Activated CD4-positive, alpha-beta T cell treated with anti-CD3 and anti-CD28 coated beads, Interleukin-2, amount 50 U/mL, for 48 hours (primary cell): ENCODE measurements around the gene C6orf62.
"Not testable (repeated sequence)": the region's sequence is repeated elsewhere in the genome, so short reads cannot be mapped to it uniquely, and the experiment has no call there.

Experiments
- DNase-seq, 2 experiments: peaks; one replicate each; pipeline ENCODE4 v3.0.0-alpha.2; 2020

Gene C6orf62

DNA sequence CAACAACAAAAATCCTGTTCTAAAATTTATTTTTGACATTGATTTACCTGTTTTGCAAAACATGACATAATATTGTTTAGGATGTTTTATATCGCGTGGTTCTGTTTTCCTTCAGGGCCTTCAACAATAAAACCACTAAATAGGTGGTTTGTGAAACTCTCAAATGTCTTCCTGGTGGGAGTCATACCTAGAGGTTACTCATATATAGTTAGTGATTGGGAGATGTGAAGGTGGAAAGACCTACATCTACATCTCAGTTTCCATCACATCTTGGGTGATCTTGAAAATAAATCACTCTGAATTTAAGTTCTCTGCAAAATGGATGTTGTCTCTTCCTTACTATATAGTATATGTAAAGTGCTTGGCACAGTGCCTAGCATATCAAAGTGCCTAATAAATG, 22.9 kb downstream of the C6orf62 start:
- no peak for DNase-seq

DNA sequence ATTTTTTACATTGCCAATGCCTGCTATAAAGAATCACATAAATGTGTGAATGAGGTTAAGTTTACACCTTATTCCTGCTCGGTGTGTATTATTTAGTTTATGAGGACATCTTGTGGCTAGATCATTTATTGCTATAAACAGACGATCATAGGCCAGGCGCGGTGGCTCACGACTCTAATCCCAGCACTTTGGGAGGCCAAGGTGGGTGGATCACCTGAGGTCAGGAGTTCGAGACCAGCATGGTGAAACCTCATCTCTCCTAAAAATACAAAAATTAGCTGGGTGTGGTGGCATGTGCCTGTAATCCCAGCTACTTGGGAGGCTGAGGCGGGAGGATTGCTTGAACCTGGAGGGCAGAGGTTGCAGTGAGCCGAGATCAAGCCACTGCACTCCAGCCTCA, 23.3 kb downstream of the C6orf62 start:
- peak; percentile 39 to 43 for DNase-seq

DNA sequence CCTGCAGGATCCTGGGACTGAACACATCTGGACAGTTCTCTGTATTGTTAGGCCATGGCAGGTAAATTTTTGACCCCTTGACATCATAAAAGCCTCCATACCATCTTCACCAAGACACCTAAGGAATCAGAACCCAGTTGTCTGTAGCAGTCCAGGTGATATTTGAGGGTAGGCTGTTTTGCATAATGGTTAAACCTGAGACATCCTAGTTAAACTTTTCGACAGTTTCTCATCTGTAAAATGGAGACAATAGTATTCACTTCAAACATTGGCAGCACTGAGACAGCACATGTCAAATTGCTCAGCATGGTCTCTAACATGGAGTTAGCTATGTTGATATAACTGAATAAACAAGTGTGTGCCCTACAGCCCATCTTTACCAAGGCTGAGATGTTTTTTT, 24.8 kb downstream of the C6orf62 start:
- DNase-seq, result no peak

DNA sequence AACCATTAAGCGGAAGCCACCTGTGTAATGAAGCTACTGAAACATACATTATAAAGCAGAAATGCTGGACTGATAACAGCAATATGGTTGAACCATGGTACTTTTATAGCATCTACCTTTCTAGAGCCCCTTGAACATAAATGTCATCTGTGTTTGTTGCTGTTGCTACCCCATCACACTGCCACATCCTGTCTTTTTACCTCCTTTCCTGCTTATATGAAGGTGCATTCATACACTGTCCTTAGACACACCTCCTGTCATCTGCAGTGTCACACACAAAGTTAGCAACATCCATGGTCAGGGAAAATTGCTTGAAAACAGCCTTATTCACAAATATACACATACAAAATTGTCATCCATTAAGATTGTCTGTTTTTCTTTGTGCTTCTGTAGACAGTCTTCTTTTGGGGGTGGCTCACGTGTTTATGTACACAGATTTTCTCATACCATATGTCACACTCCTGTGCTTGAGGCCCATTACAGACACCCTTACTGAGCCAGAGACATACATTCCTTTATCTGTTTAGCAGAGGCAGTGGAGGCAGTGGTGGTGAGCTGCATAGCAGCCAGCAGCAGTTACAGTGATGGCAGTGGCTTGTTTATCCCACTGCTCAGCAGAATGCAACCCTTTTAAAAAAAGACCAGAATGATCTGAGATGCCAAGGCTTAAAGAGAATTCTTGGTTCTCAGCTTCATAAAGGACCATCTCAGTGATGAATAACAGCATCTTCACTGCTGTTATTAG, 25.9 kb downstream of the C6orf62 start:
- DNase-seq, result no peak

DNA sequence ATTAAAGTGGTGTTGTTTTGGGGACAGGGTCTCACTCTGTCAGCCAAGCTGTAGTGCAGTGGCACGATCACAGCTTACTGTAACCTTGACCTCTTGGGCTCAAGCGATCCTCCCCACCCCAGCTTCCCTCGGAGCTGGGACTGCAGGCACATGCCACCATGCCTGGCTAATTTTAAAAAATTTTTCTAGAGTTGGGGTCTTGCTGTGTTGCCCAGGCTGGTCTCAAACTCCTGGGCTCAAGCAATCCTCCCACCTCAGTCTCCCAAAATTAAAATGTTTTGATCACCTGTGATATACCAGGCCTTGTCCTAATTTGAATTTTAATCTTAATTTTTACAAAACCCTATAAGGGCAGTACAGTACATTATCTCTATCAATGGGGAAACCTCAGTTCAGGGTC, 26.5 kb downstream of the C6orf62 start:
- DNase-seq, result no peak

DNA sequence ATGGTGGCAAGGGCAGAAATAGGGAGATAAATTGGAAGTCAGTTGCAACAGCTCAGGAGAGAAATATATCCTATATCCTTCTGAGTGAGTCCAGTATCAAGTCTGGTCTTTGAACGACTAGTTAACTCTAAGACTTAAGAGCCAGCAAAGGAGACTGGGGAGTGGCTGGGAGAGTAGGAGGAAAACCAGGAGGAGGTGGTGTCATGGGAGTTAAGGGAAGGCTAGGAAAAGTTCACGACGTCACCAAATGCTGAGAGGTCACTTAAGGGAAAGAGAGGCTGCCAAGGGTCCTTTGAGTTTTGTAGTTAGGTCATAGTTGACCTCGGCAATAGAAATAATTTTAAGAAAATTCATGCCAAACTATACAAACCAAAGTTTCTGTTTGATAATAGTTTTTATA, 27.0 kb downstream of the C6orf62 start:
- no peak for DNase-seq

DNA sequence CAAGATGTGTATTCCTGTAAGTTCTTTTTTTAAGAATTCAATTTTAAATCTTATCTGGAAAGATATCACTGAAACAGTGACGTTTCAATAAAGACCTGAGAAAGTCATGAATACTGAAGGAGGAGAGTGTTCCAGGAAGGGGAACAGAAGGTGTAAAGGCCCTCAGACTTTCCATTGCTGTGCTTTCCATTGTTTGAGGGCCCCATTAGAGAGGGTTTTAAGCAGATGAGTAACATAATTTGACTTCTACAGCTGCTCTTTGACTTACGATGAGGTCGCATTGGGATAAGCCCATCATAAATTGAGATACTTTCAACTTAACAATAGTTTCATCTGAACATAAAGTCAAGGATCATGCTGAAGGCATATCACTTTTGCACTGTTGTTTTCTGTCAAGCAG, 27.4 kb downstream of the C6orf62 start:
- no peak for DNase-seq

DNA sequence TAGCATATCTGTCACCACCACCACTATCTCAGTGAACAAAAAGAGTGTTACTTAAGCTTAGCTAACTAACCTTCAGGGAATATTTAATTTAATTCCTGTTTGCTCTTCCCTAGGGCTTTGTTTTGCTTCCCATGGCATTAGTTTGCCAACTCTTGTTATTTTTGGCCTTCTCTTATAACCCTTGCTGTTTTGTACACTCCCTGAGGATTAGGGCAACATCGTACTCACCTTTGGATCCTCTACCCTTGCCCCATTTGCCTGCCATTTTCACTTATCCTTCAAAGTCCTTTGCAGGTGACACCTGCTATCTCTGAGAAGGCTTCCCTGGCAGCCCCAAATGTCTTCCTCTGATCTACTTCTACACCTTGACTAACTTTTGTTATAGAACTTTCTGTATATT, 28.4 kb downstream of the C6orf62 start:
- DNase-seq, result no peak

DNA sequence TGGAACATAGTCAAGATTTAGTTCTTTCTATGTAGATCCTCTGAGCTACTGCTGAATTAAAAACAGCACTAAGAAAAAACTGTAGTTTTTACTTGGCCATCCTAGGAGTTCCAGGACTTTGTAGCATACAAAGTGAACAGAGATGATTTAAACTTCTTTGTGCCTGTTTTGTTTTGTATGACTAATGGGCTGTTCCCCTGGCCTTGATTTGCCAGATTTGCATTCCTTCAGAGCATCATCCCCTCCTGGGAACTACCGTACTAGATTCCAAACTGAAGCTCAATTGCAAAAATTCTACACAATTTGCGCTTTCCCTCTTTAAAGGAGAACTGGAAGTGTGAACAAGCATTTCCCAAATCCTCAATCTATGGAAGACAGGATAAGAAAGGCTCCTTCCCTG, 29.0 kb downstream of the C6orf62 start:
- DNase-seq, result no peak

DNA sequence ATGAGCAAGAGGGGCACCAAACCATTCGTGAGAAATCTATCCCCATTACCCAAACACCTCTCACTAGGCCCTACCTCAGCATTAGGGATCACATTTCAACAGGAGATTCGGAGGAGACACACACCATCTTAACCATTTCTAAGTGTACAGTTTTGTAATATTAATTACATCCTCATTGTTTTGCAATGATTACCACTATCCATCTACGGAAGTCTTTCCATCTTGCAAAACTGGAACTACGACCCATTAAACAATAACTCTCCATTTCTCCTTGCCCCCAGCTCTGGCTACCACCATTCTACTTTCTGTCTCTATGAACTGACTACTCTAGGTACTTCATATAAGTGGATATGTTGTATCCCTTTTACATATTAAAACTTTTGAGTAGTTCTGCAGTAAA, 32.0 kb downstream of the C6orf62 start:
- DNase-seq, result no peak

DNA sequence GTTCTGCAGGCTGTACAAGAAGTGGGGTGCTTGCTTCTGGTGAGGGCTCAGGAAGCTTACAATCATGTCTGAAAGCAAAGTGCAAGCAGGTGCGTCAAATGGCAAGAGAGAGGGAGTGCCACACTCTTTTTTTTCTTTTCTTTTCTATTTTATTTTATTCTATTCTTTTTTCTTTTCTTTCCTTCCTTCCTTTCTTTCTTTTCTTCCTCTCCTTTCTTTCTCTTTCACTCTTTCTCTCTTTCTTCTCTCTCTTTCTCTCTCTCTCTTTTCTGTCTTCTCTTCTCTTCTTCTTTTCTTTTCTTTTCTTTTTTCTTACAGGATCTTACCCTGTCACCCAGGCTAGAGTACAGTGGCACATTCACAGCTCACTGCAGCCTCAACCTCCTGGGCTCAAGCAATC, 32.5 kb downstream of the C6orf62 start:
- no peak for DNase-seq

DNA sequence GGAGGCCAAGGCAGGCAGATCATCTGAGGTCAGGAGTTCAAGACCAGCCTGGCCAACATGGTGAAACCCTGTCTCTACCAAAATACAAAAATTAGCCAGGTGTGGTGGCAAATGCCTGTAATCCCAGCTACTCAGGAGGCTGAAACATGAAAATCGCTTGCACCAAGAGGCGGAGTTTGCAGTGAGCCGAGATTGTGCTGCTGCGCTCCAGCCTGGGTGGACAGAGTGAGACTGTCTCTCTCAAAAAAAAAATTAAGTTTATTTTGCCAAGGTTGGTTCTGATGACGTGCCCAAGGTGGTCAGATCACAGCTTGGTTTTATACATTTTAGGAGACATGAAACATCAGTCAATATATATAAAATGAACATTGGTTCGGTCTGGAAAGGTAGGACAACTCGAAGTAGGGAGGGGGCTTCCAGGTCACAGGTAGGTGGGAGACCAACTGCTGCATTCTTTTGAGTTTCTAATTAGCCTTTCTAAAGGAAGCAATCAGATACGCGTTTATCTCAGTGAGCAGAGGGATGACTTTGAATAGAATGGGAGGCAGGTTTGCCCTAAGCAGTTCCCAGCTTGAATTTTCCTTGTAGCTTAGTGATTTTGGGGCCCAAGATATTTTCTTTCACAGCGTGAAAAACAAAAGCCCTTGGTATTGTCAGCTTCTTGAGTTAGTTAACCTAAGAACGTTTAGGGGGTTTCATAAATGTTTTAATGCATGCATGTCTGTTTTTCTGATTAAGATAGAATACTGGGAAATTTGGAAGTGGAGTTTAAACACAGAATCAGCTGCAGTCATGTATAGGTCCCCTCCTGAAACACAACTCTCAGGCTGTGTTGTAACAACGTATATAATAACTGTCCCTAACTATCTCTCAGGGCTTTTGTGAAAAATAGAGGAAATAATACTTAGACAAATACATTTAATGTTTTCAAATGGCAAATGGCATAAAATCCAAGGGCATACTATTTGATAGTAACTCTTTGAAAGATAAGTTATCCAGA, 35.4 kb downstream of the C6orf62 start:
- no peak for DNase-seq

DNA sequence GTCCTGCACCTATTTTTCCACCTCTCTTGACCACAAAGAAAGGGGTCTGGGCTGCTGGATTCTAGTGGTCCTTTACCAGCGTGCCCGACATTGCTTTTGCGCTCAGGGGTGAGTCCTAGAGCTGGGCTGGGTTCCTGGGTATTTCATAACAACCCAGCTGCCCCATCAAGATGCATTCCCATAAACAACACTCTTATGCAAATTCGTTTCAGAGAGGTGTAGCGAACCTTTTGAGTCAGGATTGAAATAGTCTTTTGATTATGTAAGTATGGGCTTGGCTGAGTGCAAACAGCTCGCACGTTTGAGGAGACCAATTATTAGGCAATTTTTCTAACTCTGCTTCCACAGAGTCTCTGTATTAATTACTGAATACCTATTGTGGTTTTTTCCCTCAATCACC, 38.4 kb downstream of the C6orf62 start:
- DNase-seq, result no peak

DNA sequence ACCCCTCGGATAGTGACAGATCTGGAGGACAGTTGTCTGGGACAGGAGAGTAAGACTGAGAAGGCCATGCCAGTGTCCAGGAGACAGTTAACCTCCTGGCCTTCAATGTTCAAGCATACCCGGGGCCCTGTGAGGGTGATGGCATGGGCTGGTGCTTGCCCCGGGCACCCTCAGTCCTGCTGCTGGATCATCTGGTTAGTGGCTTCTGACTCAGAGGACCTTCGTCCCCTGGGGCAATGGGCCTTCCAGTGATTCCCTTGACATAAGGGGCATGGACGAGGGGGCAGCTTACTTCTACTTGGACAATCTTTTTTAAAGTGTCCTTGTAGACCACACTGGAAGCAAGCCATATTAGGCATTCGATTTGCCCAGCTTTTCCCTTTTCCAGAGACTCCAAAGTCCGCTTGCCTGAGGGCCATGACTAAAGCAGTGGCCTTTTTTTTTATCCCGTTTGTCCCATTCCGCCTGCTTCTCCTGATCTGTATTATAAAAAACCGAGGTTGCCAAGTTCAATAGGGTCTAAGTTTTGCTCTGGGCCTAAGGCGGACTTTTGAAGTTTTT, 40.1 kb downstream of the C6orf62 start:
- DNase-seq, result not testable (repeated sequence)

DNA sequence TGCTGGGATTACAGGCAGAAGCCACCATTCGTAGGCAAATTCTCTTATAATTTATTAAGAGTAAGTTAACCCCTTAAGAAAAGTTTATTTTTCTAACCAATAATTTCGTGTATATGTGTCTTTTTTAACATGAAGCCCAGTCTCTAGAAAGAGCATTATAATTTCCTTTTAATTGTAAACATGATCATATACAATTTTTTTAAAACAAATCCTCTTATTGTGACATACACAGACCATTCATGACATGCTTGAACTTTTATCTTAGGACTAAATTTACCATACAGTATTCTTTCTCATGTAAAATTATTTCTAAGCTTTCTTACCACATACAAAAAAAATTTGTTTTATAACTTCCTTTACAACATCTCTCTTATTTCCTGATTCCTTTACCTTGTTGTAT, 45.3 kb downstream of the C6orf62 start:
- no peak for DNase-seq

DNA sequence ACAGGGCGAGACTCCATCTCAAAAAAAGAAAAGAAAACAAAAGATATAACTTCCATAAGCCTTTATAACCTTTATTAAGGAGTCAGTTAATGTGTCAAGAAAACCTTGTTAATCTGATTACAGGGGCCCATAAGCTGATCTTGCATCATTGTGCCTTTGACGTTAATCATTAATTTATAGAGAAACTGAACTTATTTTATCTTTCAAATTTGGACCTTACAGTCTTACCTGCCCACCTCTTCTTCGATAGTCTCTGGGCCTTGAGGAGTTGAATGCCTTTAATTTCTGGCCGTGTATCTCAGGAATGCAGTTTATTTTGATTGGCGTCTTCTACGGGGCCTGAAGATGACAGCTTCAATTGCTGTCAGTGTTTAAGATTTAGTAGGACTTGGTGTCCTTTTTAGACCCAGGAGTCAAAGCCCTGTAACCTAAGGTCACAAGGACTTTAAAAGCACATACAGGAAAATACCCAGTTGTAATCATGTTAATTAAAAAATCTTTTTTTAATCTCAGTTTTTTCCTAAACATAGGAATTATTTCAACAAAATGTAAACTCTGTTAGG, 46.3 kb downstream of the C6orf62 start:
- no peak for DNase-seq

DNA sequence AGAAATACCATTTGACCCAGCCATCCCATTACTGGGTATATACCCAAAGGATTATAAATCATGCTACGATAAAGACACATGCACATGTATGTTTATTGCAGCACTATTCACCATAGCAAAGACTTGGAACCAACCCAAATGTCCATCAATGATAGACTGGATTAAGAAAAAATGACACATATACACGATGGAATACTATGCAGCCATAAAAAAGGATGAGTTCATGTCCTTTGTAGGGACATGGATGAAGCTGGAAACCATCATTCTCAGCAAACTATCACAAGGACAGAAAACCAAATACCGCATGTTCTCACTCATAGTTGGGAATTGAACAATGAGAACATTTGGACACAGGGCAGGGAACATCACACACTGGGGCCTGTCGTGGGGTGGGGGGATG, 47.9 kb downstream of the C6orf62 start:
- DNase-seq, result not testable (repeated sequence)

DNA sequence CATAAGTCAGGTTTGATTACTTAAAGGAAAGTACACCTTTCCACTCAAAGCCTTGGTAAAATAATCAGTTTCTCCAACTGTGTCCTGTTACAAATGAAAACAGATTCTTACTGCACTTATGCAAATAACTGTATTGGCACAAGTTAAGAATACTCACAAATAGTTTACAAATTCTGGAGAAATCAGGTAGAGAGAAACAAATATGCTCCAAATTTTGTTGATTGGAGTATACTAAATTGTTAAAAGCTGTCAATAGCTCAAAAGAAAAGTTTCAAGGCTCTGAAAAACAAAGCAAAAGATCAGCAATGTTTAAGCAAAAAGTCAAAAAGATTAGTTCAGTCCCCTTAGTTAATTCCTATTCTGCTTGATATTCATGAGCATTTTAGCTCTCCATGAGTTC, 48.5 kb downstream of the C6orf62 start:
- DNase-seq, result not testable (repeated sequence)

DNA sequence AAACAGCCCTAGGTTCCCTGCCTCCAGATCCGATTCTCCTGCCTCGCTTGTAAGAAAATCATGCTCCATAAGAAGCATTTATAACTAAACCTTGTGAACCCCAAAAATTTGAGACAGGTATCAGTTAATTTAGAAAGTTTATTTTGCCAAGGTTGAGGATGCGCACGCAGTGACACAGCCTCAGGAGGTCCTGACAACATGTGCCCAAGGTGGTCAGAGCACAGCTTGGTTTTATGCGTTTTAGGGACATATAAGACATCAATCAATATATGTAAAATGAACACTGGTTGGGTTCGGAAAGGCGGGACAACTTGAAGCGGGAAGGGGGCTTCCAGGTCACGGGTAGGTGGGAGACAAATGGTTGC, 50.0 kb downstream of the C6orf62 start:
- DNase-seq, result no peak

DNA sequence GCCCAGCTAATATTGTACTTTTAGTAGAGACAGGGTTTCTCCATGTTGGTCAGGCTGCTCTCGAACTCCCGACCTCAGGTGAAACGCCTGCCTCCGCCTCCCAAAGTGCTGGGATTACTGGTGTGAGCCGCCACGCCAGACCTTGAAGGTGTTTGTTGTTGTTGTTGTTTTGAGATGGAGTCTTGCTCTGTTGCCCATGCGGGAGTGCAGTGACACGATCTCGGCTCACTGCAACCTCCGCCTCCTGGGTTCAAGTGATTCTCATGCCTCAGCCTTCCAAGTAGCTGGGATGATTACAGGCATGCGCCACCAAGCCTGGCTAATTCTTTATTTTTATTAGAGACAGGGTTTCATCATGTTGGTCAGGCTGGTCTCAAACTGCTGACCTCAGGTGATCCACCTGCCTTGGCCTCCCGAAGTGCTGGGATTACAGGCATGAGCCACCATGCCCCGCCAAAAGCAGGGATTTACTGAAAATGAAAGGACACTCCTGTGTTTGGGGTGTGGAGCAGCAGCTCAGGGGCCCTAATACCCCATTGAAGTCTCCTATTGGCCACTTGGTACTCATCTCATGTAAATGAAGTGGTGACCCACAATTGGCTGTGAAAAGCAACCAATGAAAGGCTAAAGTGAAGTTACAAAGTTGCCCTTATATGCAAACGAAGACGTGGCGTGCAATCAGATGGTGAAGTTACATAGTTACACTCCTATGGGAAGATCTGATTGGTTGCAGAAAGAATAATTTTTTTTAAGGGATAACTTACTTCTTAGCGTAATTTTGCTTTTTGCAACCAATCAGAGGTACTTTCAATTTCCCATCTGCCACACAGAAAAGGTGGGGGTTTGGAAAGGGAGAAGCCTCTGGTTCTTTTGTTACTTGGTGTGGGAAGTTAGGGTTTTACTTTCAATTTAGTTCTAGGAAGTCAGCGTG, 50.6 kb downstream of the C6orf62 start:
- not testable (repeated sequence) for DNase-seq

DNA sequence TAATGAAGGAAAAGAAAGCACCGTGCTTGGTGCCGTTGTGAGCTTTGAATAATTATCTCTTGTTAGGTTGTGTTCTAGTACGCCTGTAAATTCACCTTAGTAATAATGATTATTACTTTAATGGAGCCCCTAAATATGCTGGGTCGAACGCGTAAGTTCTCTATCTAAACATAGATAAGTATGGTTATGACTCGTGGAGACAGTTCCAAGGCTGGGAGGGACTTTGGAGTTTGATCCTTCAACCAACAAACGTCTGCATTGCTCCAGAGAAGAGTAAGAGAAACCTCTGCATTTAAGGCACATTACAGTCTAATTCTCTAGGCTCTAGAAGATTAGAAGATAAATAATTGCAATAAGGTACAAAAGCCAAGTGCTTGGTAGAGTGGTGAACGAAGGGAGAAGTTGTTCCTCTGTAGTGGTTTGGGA, 51.6 kb downstream of the C6orf62 start:
- no peak for DNase-seq
